NCI-H2196 treated with DMSO at 0.1 percent for 48 hours (cell line): ENCODE data around the gene CES3.

ENCODE experiments used
- DNase-seq: peaks from one replicate; lab custom pipeline; 2025; ENCODE audit not compliant: unreplicated experiment; lab: John Stamatoyannopoulos, UW

The CES3 gene

GRCh38 chr16:67000384-67001351 lies 39.6 kb downstream of the CES3 start:
- DNase-seq: no peak

GRCh38 chr16:67001726-67002125 lies 40.7 kb downstream of the CES3 start:
- no peak for DNase-seq

GRCh38 chr16:67006930-67007658 lies 46.0 kb downstream of the CES3 start:
- DNase-seq: no peak

- DNase-seq: no peak
Measured at GRCh38 chr16:67009158-67009557, 48.1 kb downstream of the CES3 start.

GRCh38 chr16:67011274-67011673 lies 50.2 kb downstream of the CES3 start:
- DNase-seq: no peak

- DNase-seq: no peak
Measured at GRCh38 chr16:67013233-67013822, 52.3 kb downstream of the CES3 start.

GRCh38 chr16:67013823-67014633 lies 53.0 kb downstream of the CES3 start:
- DNase-seq: no peak

- DNase-seq: no peak
Measured at GRCh38 chr16:67014634-67015312, 53.7 kb downstream of the CES3 start.

GRCh38 chr16:67015313-67015731 lies 54.3 kb downstream of the CES3 start:
- DNase-seq: no peak

GRCh38 chr16:67016143-67016542 lies 55.1 kb downstream of the CES3 start:
- no peak for DNase-seq

- DNase-seq: no peak
Measured at GRCh38 chr16:67016681-67017420, 55.8 kb downstream of the CES3 start.

- DNase-seq: no peak
Measured at GRCh38 chr16:67017421-67017750, 56.3 kb downstream of the CES3 start.

GRCh38 chr16:67017810-67018488 lies 56.9 kb downstream of the CES3 start:
- DNase-seq: peak; percentile 71

GRCh38 chr16:67019171-67019570 lies 58.1 kb downstream of the CES3 start:
- DNase-seq: no peak

GRCh38 chr16:67021321-67021720 lies 60.3 kb downstream of the CES3 start:
- DNase-seq: no peak

GRCh38 chr16:67022531-67023214 lies 61.6 kb downstream of the CES3 start:
- no peak for DNase-seq

GRCh38 chr16:67023689-67024088 lies 62.6 kb downstream of the CES3 start:
- no peak for DNase-seq
